Smooth muscle cell (in vitro differentiated cells): Measurements from ENCODE around the gene ME1. TPM values are rescaled to one million over a fixed set of nuclear protein-coding genes. Genes with fewer than 3 reads are reported as not detected.
"Not testable (repeated sequence)": the region's sequence is repeated elsewhere in the genome, so short reads cannot be mapped to it uniquely, and the experiment has no call there.

Experiments
- DNase-seq: peaks from one replicate; lab custom pipeline; 2025; ENCODE audit not compliant: unreplicated experiment; lab: John Stamatoyannopoulos, UW
- H2AFZ ChIP-seq: fragments of 200-600 bp; sonication (generic); 2 replicates; pipeline ENCODE4 v1.6.0; 2016; ENCODE audit warnings: antibody characterized with exemption, low read depth, mild to moderate bottlenecking
- H3F3A ChIP-seq: fragments of 200-600 bp; sonication (generic); 2 replicates; pipeline ENCODE4 v1.6.0; 2017; ENCODE audit warnings: antibody characterized with exemption, low read depth
- H3K27ac ChIP-seq: fragments of 200-600 bp; sonication (generic); 2 replicates; pipeline ENCODE4 v1.5.1; 2016; ENCODE audit warnings: low read depth, mild to moderate bottlenecking
- H3K27me3 ChIP-seq: fragments of 200-600 bp; sonication (generic); 2 replicates; pipeline ENCODE4 v1.6.1; 2016; ENCODE audit warnings: low read depth, mild to moderate bottlenecking
- H3K36me3 ChIP-seq: fragments of 200-600 bp; sonication (generic); 2 replicates; pipeline ENCODE4 v1.5.1; 2016; ENCODE audit warnings: low read depth
- H3K4me1 ChIP-seq: fragments of 200-600 bp; sonication (generic); 2 replicates; pipeline ENCODE4 v1.5.1; 2016; ENCODE audit warnings: low read depth
- H3K4me2 ChIP-seq: fragments of 200-600 bp; sonication (generic); 2 replicates; pipeline ENCODE4 v1.6.0; 2016; ENCODE audit warnings: mild to moderate bottlenecking
- H3K4me3 ChIP-seq: fragments of 200-600 bp; sonication (generic); 2 replicates; pipeline ENCODE4 v1.5.1; 2016; ENCODE audit warnings: mild to moderate bottlenecking
- H3K79me2 ChIP-seq: fragments of 200-600 bp; sonication (generic); 2 replicates; pipeline ENCODE4 v1.6.0; 2016; ENCODE audit warnings: low read depth, mild to moderate bottlenecking
- H3K9ac ChIP-seq: fragments of 200-600 bp; sonication (generic); 2 replicates; pipeline ENCODE4 v1.6.0; 2016; ENCODE audit warnings: low read depth
- H3K9me3 ChIP-seq: fragments of 200-600 bp; sonication (generic); replicated peaks from 2 replicates; pipeline ENCODE4 v1.5.1; 2016; ENCODE audit warnings: low read depth
- H4K20me1 ChIP-seq: fragments of 200-600 bp; sonication (generic); 2 replicates; pipeline ENCODE4 v1.6.0; 2016; ENCODE audit warnings: low read depth
- CTCF ChIP-seq: fragments of 200-600 bp; sonication (generic); IDR thresholded peaks from 2 replicates; pipeline ENCODE4 v1.5.1; 2017; ENCODE audit warnings: borderline replicate concordance, mild to moderate bottlenecking, antibody characterized with exemption; ENCODE audit not compliant: insufficient read depth, poor library complexity, severe bottlenecking
- WGBS: methylation state at CpG from one replicate; pipeline ENCODE4 v1.1.7; 2016; ENCODE audit warnings: low lambda C conversion rate; 5-methylcytosine and 5-hydroxymethylcytosine counted together
- polyA plus RNA-seq: library from polyadenylated mRNA; unstranded; fragments of >200 nt; fragmentation: Nextera tagmentation; extraction: Ambion mirVana; gene quantifications from 2 replicates; pipeline ENCODE4 v1.2.1, GENCODE V29; 2016
- total RNA-seq: library from RNA; depleted of rRNA; stranded (reverse); fragments of >200 nt; gene quantifications from 2 replicates; pipeline ENCODE4 v1.2.3, GENCODE V29; 2014

The ME1 gene
- total and polyA plus RNA-seq, 2 experiments from 2014 or later: 32.0 to 32.4 TPM

- H3K9ac ChIP-seq: no peak overlapping the region
- no peaks in the 10 kb centered on the region for H3K27me3 ChIP-seq
- no peaks in the 10 kb centered on the region for H3K9me3 ChIP-seq
- H3K4me3 ChIP-seq: no peak overlapping the region
- no peak overlapping the region for H2AFZ ChIP-seq
- no peak for TF ChIP-seq CTCF
- no peaks in the 10 kb centered on the region for H3F3A ChIP-seq
- H4K20me1 ChIP-seq: no peaks in the 10 kb centered on the region
- H3K36me3 ChIP-seq: peaks cover 2% of the 10 kb centered on the region
- no peak overlapping the region for H3K4me2 ChIP-seq
- H3K27ac ChIP-seq: no peak overlapping the region
- no peaks in the 10 kb centered on the region for H3K4me1 ChIP-seq
- DNase-seq: no peak
- H3K79me2 ChIP-seq: no peaks in the 10 kb centered on the region
Measured at GRCh38 chr6:83368577-83368976, 62.3 kb downstream of the ME1 start.

DNA sequence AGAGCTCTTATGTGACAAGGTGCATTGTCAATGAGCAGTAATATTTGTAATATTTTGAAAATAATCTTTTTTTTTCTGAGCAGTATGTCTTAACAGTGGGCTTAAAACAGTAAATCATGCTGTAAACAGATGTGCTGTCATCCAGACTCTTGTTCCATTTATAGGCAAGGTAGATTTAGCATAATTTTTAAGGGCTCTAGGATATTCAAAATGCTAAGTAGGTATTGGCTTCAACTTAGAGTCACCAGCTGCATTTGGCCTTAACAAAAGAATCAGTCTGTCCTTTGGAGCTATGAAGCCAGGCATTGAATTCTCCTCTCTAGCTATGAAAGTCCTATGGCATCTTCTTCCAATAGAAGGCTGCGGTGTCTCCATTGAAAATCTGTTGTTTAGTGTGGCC lies 63.7 kb downstream of the ME1 start:
- Histone ChIP-seq H3K27me3 (no peaks in the 10 kb centered on the region), H3K9me3 (no peaks in the 10 kb centered on the region), H3F3A (no peaks in the 10 kb centered on the region), H2AFZ (no peak overlapping the region), H3K4me3 (no peak overlapping the region), H3K9ac (no peak overlapping the region), H4K20me1 (no peaks in the 10 kb centered on the region), H3K27ac (no peak overlapping the region), H3K79me2 (no peaks in the 10 kb centered on the region), H3K36me3 (peaks cover 2% of the 10 kb centered on the region), H3K4me2 (no peak overlapping the region), H3K4me1 (no peaks in the 10 kb centered on the region)
- no peak for DNase-seq
- no peak for TF ChIP-seq CTCF
- WGBS: 100% methylated on average over 1 of the region's 1 CpG

- H3K4me1 ChIP-seq: no peaks in the 10 kb centered on the region
- no peak overlapping the region for H3K27ac ChIP-seq
- 100% methylated on average over 1 of the region's 1 CpG for WGBS
- no peak overlapping the region for H2AFZ ChIP-seq
- H3K36me3 ChIP-seq: peaks cover 2% of the 10 kb centered on the region
- H3K79me2 ChIP-seq: no peaks in the 10 kb centered on the region
- H4K20me1 ChIP-seq: no peaks in the 10 kb centered on the region
- no peaks in the 10 kb centered on the region for H3F3A ChIP-seq
- no peaks in the 10 kb centered on the region for H3K9me3 ChIP-seq
- H3K27me3 ChIP-seq: no peaks in the 10 kb centered on the region
- H3K4me3 ChIP-seq: no peak overlapping the region
- H3K9ac ChIP-seq: no peak overlapping the region
- TF ChIP-seq CTCF: no peak
- no peak overlapping the region for H3K4me2 ChIP-seq
- DNase-seq: no peak
Measured at GRCh38 chr6:83365931-83366330, 64.9 kb downstream of the ME1 start.

DNA sequence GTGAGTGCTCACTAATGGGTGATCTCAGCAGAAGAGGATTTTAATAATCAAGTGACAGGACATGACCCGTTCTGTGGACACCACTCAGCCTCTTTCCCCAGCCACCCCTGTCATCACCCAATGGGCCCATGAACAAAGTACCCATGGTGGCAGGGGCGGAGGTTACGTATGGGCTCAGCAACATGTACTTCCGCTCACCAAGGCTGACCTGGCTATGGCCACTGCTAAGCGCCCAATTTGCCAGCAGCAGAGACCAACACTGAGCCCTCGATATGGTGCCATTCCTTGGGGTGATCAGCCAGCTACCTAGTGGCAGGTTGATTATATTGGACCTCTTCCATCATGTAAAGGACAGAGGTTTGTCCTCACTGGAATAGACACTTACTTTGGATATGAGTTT lies 68.5 kb downstream of the ME1 start:
- H4K20me1 ChIP-seq, H3K27ac ChIP-seq, H2AFZ ChIP-seq, H3K4me2 ChIP-seq, H3K27me3 ChIP-seq, H3K79me2 ChIP-seq, H3K4me3 ChIP-seq, H3K36me3 ChIP-seq, H3K4me1 ChIP-seq, H3F3A ChIP-seq, H3K9ac ChIP-seq, H3K9me3 ChIP-seq, DNase-seq: not testable (repeated sequence)
- WGBS: 99% methylated on average over 6 of the region's 6 CpGs
